NCI-H446 treated with DMSO at 0.1 percent for 48 hours (cell line): ENCODE data around the gene ABCB8.
"Not testable (repeated sequence)": the region's sequence is repeated elsewhere in the genome, so short reads cannot be mapped to it uniquely, and the experiment has no call there.

Experiments used
- DNase-seq: peaks from one replicate; lab custom pipeline; 2025; lab: John Stamatoyannopoulos, UW

Gene ABCB8

GRCh38 chr7:151014950-151015349 lies 13.3 kb upstream of the ABCB8 start:
- DNase-seq = no peak

GRCh38 chr7:151015967-151016366 lies 12.3 kb upstream of the ABCB8 start:
- no peak for DNase-seq

- no peak for DNase-seq
These were observed 11.7 kb upstream of the ABCB8 start for GRCh38 chr7:151016505-151016904.

- no peak for DNase-seq
These were observed 11.3 kb upstream of the ABCB8 start for GRCh38 chr7:151016942-151017341.

- DNase-seq = no peak
These were observed 10.8 kb upstream of the ABCB8 start for GRCh38 chr7:151017370-151017952.

- no peak for DNase-seq
These were observed 10.3 kb upstream of the ABCB8 start for GRCh38 chr7:151017953-151018420.

GRCh38 chr7:151018421-151019129 lies 9.7 kb upstream of the ABCB8 start:
- no peak for DNase-seq

- DNase-seq = no peak
These were observed 9.2 kb upstream of the ABCB8 start for GRCh38 chr7:151019130-151019447.

- DNase-seq = no peak
These were observed 8.0 kb upstream of the ABCB8 start for GRCh38 chr7:151020231-151020630.

GRCh38 chr7:151023232-151023631 lies 5.0 kb upstream of the ABCB8 start:
- no peak for DNase-seq

GRCh38 chr7:151024435-151025056 lies 3.7 kb upstream of the ABCB8 start, which contains the start of gene ATG9B:
ATG9B (minus strand) TSS chr7:151024494; CDS start chr7:151024423, 71 bp downstream.
- DNase-seq = no peak

- DNase-seq = no peak
These were observed 2.2 kb upstream of the ABCB8 start for GRCh38 chr7:151025924-151026671.

- not testable (repeated sequence) for DNase-seq
These were observed 1.2 kb upstream of the ABCB8 start for GRCh38 chr7:151026771-151027727.

GRCh38 chr7:151027728-151028130 lies 521 bp upstream of the ABCB8 start:
- DNase-seq = not testable (repeated sequence)

- no peak for DNase-seq
These were observed 775 bp downstream of the ABCB8 start for GRCh38 chr7:151028948-151029501.

- DNase-seq = no peak
These were observed 2.8 kb downstream of the ABCB8 start for GRCh38 chr7:151031011-151031410.

GRCh38 chr7:151032936-151033863 lies 5.0 kb downstream of the ABCB8 start:
- no peak for DNase-seq

GRCh38 chr7:151033864-151034249 lies 5.6 kb downstream of the ABCB8 start:
- no peak for DNase-seq

GRCh38 chr7:151034312-151035025 lies 6.2 kb downstream of the ABCB8 start:
- no peak for DNase-seq
